COR-L47 (cell line): Measurements from ENCODE around the gene ZBTB46.
"Not testable (repeated sequence)": the region's sequence is repeated elsewhere in the genome, so short reads cannot be mapped to it uniquely, and the experiment has no call there.

ENCODE experiments used
- DNase-seq: peaks from one replicate; lab custom pipeline; 2025; lab: John Stamatoyannopoulos, UW

Gene ZBTB46

DNA sequence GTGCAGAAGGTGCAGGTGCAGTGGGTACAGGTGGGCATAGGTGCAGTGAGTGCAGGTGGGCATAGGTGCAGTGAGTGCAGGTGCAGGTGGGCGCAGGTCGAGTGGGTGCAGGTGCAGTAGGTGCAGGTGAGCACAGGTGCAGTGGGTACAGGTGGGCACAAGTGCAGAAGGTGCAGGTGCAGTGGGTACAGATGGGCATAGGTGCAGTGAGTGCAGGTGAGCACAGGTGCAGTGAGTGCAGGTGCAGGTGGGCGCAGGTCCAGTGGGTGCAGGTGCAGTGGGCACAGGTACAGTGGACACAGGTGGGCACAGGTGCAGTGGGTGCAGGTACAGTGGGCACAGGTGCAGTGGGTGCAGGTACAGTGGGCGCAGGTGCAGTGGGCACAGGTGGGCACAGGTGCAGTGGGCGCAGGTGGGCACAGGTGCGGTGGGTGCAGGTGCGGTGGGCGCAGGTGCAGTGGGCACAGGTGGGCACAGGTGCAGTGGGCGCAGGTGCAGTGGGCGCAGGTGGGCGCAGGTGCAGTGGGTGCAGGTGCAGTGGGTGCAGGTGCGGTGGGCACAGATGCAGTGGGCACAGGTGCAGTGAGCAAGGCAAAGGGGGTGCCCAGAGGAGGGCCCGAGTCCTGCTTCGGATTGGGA is 15.3 kb downstream of the ZBTB46 start:
- no peak for DNase-seq

DNA sequence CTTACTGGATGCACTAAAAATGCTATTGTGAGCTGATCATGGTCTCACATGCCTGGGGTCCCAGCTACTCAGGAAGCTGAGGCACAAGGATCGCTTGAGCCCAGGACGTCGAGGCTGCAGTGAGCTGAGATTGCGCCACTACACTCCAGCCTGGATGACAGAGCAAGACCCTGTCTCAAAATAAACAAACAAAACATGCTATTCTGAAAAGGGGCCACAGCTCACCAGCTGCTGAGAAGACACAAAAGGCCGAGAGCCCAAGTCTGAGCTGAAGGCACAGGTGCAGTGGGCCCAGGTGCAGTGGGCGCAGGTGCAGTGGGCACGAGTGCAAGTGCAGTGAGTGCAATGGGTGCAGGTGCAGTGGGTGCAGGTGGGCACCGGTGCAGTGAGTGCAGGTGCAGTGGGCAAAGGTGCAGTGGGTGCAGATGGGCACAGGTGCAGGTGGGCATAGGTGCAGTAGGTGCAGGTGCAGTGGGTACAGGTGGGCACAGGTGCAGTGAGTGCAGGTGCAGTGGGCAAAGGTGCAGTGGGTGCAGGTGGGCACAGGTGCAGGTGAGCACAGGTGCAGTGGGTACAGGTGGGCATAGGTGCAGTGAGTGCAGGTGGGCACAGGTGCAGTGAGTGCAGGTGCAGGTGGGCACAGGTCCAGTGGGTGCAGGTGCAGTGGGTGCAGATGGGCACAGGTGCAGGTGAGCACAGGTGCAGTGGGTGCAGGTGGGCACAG is 16.0 kb downstream of the ZBTB46 start:
- no peak for DNase-seq

DNA sequence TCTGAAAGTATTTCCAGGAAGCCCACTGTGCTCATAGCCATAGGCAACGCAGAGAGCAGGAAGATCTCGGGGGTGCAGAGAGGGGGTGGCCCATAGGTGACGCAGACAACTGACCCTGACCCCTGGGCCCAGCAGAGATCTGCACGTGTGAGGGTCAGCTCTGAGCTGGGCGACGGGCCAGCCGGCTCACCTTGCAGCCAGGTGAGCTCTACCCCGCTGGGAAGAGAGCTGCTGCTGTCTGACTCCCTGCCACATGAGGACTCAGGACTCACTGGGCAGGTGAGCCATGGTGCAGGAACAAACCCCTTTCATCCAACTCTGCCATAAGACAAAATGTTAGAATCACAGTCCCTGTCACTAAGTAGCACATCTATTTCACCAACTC is 19.6 kb downstream of the ZBTB46 start:
- DNase-seq = no peak

DNA sequence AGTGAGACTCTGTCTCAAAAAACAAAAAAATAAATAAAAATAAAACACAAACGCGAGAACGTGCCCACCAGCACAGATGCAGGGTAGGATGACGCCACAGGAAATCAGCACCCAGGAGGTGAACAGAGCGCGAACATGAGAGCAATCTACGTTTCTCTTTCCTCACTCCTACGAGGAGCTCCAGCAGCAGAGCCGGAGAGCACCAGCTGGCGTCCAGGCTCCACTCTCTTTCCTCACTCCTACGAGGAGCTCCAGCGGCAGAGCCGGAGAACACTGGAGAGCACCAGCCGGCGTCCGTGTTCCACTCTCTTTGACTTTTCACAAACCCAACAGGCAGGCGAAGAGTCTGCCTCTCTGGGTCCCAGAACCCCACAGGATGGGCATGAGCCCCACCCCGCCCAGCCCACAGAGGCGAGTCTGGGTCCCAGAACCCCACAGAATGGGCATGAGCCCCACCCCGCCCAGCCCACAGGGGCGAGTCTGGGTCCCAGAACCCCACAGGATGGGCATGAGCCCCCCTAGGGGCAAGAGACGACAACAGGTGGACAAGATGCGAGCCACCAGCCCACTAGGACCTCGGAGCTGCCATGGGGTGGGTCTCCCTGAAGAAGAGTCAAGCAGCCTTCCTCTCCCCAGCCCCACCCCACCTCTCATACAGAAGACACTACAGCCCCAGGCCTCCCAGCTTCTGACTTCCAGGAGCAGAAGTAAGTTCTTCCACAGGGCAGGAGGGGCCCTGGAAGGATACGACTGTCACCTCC is 20.2 kb downstream of the ZBTB46 start:
- DNase-seq = no peak

DNA sequence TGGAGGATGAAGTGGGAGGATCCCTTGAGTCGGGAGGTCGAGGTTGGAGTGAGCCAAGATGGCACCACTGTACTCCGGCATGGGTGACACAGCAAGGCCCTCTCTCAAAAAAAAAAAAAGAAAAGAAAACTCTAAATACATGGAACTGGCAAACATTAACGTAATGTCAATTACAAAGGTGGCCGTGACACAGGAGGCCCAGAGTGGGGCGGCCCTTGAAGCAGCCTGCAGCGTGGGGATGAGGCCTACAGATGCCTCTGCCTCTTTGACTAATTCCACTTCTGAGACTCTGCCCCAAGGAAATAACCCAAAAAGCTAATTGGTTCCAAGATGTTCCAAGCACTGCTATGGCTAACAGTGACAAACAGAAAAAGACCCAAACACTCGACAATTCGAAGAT is 21.2 kb downstream of the ZBTB46 start:
- DNase-seq = no peak

DNA sequence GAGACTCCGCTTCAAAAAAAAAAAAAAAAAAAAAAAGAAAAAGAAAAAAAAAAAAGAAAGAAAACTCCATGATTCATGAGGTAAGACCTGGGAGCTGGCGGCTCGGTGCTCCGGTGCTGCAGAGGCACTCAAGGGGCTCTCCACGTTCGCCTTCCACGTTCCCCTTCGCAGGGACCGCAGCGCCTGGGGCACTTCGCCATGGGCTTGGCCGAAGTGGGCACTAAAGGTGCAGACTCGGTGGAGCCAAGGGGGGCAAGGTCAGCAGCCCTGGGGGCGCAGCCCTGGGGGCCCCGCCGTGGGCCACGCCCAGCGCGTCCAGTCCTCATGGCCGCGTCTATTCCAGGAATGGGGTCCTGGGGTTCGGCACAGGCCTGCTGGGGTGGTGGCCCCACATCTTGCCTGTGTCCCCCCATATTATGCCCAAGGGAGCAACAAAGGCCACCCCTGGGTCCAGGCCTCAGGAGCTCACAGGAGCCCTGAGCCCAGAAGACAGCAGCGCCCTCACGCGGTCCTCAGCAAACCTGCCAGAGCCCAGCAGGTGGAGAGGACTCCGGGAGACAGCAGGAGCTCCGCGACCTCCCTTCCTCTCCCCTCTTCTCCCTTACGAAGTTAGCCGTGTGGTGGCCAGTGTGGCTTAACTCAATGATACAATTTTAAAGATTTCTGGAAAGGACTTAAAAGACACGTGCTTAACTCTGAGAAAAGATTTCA is 21.9 kb downstream of the ZBTB46 start:
- DNase-seq = no peak

DNA sequence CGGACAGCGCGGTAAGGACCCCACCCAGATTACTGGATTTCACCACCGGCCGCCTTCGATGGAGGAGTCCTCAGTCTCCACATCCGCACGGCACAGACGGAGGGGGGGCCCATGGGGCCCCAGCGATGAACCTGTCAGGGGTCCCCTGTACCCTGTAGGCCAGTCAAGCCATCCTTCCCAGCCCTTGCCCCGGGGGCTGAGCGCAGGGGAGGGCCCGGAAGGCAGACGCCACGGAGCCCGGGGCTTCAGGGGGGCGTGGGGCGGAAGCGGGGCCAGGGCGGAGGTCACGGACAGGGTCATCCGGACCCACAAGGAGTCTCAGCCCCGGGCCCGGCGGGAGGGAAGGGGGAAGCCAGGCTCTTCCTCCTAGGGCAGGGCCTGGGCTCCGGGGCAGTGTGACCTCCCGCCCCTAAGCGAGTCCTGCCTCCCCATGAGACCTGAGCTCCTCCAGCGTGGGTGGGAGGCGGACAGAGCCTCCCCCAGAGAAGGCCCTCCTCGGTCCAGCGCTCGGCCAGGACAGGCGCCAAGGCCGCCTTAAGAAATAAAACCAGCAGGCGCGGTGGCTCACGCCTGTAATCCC is 22.8 kb downstream of the ZBTB46 start:
- no peak for DNase-seq

DNA sequence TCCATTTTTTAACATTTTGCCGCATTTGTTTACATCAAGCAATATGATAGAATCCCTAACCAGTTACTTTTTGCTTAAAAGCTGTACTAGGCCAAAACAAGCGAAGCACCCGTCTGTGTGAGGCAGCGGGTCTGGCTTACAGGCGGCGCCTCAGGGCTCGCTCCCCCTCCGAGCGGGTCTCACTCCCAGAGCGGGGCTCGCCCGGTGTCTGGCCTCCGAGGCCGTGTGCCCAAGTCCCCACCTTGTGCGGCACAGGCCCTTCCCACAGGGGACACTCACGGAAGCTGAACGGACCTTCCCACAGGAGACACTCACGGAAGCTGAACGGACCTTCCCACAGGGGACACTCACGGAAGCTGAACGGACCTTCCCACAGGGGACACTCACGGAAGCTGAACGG is 23.4 kb downstream of the ZBTB46 start:
- DNase-seq = no peak

DNA sequence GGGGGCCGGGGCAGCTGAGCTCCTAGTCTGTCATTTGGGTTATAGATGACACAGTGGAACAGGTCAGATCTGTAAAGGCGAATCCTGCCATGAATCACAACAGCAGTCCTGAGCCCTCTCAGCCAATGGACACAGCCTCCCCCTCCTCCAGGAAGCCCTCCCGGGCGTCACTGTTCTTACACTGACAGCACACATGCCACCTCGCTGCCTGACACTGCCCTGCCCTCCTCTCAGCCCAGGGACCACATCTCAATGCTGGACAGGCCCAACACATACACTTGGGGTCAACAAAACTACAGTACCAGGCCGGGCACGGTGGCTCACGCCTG is 26.8 kb downstream of the ZBTB46 start:
- no peak for DNase-seq

DNA sequence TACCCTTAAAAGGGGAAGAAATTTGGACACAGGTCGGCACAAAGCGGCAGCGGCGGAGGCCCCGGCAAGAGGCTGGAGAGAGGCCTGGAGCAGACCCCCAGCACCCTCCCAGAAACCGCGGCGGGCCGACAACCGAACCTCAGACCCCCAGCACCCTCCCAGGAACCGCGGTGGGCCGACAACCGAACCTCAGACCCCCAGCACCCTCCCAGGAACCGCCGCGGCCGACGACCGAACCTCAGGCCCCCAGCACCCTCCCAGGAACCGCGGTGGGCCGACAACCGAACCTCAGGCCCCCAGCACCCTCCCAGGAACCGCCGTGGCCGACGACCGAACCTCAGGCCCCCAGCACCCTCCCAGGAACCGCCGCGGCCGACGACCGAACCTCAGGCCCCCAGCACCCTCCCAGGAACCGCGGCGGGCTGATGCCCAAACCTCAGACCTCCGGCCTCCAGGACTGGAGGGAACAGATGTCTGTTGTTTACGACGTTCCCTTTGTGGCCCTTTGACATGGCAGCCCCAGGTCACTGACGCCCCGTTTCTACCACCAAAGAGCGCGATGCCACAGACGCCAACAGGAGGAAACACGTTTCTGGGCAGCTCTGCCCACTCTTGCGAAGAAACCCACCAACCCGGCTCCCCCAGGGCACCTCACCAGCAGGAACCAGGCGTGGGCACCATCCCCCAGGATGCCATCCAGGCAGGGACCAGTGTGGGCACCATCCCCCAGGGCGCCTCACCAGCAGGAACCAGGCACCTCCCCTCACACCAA is 28.4 kb downstream of the ZBTB46 start:
- no peak for DNase-seq

DNA sequence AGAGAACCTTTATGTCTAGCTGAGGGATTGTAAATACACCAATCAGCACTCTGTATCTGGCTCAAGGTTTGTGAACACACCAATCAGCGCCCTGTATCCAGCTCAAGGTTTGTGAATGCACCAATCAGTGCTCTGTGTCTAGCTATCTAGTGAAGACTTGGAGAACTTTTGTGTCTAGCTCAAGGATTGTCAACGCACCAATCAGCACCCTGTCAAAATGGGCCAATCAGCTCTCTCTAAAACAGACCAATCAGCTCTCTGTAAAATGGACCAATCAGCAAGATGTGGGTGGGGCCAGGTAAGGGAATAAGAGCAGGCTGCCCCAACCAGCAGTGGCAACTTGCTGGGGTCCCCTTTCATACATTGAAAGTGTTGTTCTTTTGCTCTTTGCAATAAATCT is 29.9 kb downstream of the ZBTB46 start:
- not testable (repeated sequence) for DNase-seq

DNA sequence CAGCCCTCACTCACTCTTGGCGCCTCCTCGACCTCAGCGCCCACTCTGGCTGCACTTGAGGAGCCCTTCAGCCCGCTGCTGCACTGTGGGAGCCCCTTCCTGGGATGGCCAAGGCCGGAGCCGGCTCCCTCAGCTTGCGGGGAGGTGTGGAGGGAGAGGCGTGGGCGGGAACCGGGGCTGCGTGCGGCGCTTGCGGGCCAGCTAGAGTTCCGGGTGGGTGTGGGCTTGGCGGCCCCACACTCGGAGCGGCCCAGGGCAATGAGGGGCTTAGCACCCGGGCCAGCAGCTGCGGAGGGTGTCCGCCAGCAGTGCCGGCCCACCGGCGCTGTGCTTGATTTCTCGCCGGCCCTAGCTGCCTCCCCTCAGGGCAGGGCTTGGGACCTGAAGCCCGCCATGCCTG is 30.7 kb downstream of the ZBTB46 start:
- not testable (repeated sequence) for DNase-seq

DNA sequence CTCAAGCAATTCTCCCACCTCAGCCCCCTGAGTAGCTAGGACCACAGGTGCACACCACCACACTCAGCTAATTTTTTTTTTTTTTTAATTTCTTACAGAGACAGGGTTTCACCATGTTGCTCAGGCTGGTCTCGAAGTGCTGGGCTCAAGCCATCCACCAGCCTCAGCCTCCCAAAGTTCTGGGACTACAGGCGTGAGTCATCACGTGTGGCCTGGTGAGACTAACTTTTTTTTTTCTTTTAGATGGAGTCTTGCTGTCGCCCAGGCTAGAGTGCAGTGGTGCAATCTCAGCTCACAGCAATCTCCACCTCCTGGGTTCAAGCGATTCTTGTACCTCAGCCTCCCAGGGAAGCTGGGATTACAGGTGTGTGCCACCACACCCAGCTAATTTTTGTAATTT is 31.9 kb downstream of the ZBTB46 start:
- DNase-seq = not testable (repeated sequence)

DNA sequence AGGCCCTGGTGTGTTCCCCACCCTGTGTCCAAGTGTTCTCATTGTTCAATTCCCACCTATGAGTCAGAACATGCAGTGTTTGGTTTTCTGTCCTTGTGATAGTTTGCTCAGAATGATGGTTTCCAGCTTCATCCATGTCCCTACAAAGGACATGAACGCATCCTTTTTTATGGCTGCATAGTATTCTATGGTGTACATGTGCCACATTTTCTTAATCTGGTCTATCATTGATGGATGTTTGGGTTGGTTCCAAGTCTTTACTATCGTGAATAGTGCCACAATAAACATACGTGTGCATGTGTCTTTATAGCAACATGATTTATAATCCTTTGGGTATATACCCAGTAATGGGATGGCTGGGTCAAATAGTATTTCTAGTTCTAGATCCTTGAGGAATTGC is 33.9 kb downstream of the ZBTB46 start:
- DNase-seq = not testable (repeated sequence)

DNA sequence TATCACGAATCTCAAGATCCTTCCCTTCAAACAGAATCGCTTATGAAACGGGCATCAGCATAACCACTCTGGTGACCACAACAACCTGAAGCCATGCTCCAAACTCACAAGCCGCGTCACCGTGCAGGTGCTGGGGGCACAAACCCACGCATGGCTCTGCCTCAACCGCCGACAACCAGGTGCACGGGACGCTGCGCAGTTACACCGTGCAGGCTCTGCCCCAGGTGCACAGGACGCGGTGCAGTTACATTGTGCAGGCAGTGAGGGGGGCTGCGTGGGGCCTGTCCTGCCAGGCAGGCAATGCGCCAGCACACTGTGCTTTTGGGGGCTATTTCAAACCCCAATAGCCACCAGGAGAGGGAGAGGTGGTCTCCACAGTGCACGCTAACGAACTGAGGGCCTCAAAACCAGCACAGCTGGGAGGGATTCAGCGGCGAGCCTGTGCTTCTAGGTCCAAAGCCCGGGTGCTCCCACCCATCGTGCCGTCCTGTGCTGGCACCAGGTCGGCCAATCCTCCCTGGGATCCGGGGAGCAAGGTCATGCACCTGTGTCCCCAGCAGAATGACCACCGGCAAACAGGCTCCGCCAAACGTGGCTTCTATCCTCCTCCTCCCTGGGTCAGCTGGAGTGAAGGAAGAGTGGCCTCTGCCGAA is 35.8 kb downstream of the ZBTB46 start:
- DNase-seq = no peak

DNA sequence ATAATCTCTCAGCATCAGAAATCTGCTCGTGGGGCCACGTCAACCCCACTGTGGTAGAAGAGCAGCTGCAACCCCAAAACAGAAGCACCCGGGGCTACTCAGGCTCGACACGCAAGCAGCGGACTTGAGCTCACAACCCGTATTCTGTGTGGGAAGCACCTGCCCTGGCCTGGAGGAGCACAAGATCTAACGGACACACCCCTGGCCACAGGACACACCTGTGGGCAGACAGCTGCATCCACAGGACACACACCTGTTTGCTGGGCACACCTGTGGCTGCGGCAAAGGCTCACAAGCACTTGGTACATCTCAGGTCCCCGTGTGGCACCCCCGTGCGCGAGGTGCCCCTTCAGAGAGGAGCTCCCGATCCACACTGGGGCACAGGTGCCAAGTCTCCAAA is 36.5 kb downstream of the ZBTB46 start:
- DNase-seq = no peak

DNA sequence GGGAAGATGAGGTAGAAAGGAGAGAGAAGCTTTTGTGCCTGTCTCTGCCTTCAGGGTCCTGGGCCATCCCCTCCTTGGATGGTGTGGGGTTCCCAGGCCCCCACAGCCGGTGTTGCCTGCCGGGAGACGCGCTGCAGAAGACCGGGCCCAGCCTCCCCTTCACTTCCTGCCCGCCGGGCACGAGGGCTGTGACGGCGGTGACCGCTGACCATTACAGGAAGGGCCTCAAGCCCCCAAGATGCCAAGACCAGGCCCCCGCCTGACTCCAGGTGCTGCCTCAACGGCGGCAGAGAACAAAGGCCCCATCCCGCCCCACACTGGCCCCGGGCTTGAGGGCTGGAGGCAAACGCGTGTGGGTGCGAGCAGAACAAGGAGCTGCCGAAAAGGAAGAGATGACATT is 38.2 kb downstream of the ZBTB46 start:
- no peak for DNase-seq

DNA sequence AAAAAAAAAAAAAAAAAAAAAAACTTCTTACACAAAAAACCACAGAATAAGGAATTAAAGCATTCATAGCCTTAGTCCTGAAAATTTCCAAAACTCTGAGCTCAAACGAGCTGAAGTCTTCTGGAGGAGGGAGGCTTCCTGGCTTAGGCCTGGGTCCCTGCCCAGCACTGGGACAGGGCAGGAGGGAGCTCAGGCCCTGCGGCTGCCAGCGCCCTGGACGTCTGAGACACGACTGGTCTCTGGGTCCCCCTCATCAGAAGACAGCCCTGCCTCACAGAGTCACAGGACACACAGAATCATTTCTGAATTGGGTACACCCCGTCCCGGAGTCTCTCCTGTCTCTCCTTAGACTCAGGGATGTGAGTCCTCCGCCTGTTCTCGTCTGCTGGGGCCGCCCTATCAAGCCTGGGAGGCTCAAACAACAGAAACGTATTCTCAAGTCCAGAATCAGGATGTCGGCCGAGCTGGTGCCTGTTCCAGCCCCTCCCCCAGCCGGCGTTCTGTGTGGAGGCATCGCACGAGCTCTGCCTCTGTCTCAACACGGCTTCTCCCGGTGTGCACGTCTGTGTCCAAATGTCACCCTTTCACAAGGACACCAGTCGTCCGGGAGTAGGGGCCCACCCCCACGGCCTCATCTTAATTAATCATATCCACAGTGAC is 39.4 kb downstream of the ZBTB46 start:
- DNase-seq = no peak

DNA sequence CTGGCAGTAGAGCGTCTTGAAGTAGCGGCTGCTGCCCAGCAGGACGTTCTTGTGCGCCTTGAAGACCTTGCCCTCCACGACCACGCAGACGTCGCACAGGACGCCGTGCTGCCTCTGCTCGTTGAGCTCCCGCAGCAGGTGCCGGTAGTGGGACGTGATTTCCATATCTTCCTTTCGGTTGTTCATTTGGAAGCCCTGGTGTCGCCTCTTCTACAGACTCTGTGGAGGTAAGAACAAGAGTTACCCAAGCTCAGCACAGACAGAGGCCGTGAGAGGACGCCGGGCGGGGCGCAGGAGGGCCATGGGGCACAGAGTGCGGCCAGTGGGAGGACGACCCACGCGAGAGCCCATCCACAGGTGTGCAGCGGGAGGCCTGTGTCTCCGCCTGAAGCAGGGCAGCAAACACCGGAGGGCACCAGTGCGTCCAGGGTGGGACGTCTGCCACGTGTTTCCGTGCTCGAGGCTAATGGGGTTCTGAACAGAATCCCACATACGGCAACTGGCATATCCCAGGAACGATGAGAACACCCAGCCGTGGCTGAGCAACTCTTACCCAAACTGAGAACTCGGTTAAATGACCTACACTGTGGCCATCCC is 40.4 kb downstream of the ZBTB46 start:
- no peak for DNase-seq
